Measurements from ENCODE around the gene HNRNPH3. TPM values are rescaled to one million over a fixed set of nuclear protein-coding genes. Genes with fewer than 3 reads are reported as not detected.

Gene HNRNPH3
- total RNA-seq, 1 experiment from 2014 or later, result 244 TPM

GRCh38 chr10:68367121-68367520, 35.3 kb downstream of the HNRNPH3 start:
- TF ChIP-seq CTCF (conservative IDR thresholded peaks at IDR 0.05), result no peak
- no peaks in the 10 kb centered on the region for H3K27me3 Mint-ChIP-seq (ENCODE audit: low read depth)

More at GRCh38 chr10:68367121-68367520, 35.3 kb downstream of the HNRNPH3 start:
- Histone ChIP-seq H2BK5ac (ENCODE audit: insufficient read length, low read length) (no peak overlapping the region), H3K27ac (ENCODE audit: insufficient read length, low read depth, low read length) (no peak overlapping the region), H3K4me2 (ENCODE audit: insufficient read depth, insufficient read length, low read length) (no peak overlapping the region), H2BK15ac (ENCODE audit: low read depth, low read length) (no peak overlapping the region), H4K8ac (replicated peaks; ENCODE audit: insufficient read length, low read depth, low read length) (no peak overlapping the region), H2AFZ (ENCODE audit: low read length) (no peak overlapping the region), H3K79me2 (ENCODE audit: insufficient read depth, low read length) (no peaks in the 10 kb centered on the region), H3K27me3 (ENCODE audit: insufficient read depth, low read length) (no peaks in the 10 kb centered on the region), H3K18ac (ENCODE audit: insufficient read length, low read depth, low read length) (no peak overlapping the region), H2BK20ac (ENCODE audit: low read depth, low read length, poor library complexity, severe bottlenecking) (no peak overlapping the region), H3T11ph (ENCODE audit: low read length) (no peak overlapping the region), H3K9me3 (ENCODE audit: control insufficient read depth, low read depth, low read length) (no peaks in the 10 kb centered on the region), H3K4me1 (ENCODE audit: insufficient read depth, low read length) (no peaks in the 10 kb centered on the region), H4K5ac (ENCODE audit: insufficient read length, low read depth, low read length) (no peak overlapping the region), H3K79me1 (ENCODE audit: insufficient read depth, low read depth, low read length, poor library complexity, severe bottlenecking) (no peaks in the 10 kb centered on the region), H3K14ac (ENCODE audit: insufficient read depth, low read length) (no peak overlapping the region), H3K4ac (ENCODE audit: low read depth, low read length) (no peak overlapping the region), H3K56ac (ENCODE audit: insufficient read length, low read depth, low read length) (no peak overlapping the region), H3K23ac (ENCODE audit: insufficient read length, low read depth, low read length) (no peak overlapping the region), H2BK12ac (ENCODE audit: insufficient read length, low read depth, low read length) (no peak overlapping the region), H4K91ac (ENCODE audit: insufficient read length, low read depth, low read length) (no peak overlapping the region), H2AK5ac (ENCODE audit: insufficient read length, low read length) (no peak overlapping the region), H3K23me2 (ENCODE audit: insufficient read length, low read depth, low read length, poor library complexity, severe bottlenecking) (no peaks in the 10 kb centered on the region), H4K20me1 (ENCODE audit: control insufficient read depth, insufficient read depth, insufficient read length) (no peaks in the 10 kb centered on the region), H2BK120ac (ENCODE audit: low read depth, low read length, poor library complexity, severe bottlenecking) (no peak overlapping the region), H3K9ac (ENCODE audit: extremely low read depth, insufficient read length, low read length) (no peak overlapping the region)
- Mint-ChIP-seq H3K36me3 (ENCODE audit: insufficient read depth in 1 of 3, low read depth in 3 of 3) (peaks cover 13 to 46% (median 35%) of the 10 kb centered on the region in 3 experiments), H3K9me3 (peaks cover 4 to 10% of the 10 kb centered on the region in 2 experiments; a peak in 4 of 5 replicates), H3K4me1 (no peaks in the 10 kb centered on the region), H3K27ac (no peak overlapping the region), H3K4me3 (no peak overlapping the region)
- no CpG with 5 or more reads among the region's 2 CpGs for WGBS (ENCODE audit: extremely low coverage, insufficient read length, low lambda C conversion rate)
- no peak for DNase-seq

Data from H9 (cell line).